ENCODE results near the gene GPC6.
"Not testable (repeated sequence)": the region's sequence is repeated elsewhere in the genome, so short reads cannot be mapped to it uniquely, and the experiment has no call there.

GPC6 gene

GRCh38 chr13:93226623-93227279, at the start of gene GPC6:
Gene GPC6, plus strand, starts transcription at chr13:93226807.
- DNase-seq: no peak

DNA sequence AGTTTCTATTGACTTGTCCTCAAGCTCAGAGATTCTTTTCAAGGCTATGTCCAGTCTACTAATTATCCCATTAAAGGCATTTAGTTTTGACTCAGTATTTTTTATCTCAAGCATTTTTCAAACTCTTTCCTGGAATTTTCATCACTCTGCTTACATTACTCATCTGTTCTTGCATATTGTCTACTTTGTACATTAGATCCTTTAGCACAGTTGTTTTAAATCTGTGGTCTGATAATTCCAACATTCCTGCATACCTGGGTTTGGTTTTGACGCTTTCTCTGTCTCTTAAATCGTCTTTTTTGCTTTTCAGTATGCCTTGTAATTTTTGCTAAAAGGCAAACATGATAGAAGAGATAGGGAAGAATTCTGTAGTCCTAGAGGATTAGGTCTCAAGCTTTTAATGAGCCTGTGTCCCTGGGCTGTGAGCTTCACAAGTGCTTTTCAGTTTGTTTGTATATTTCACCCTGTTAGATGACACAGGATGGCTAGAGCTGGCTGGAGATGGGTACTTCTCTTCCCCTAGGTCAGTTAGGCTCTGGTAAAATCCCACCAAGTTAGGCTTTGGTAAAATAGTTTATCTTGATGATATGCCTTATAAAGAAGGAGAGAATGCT, 46.1 kb upstream of the GPC6 start:
- DNase-seq: no peak

- no peak for DNase-seq
These were observed 44.2 kb upstream of the GPC6 start for GRCh38 chr13:93182406-93182805.

DNA sequence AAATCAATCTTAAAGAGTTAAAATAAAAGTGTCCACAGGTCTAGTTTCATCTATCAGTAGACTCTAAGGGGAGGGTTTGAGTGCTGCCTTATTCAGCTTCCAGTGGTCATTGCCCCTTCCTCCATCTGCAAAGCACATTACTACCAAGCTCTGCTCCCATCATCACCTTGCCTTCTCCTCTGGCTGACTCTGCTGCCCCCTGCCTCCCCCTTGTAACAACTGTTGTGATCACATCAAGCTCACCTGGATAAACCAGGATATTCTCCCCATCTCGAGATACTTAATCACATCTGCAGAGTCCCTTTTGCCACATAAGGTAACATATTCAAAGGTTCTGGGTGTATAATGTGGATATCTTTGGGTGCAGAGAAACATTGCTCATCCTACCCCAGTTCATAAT, 43.3 kb upstream of the GPC6 start:
- no peak for DNase-seq

- DNase-seq: no peak
These were observed 36.6 kb upstream of the GPC6 start for GRCh38 chr13:93190006-93190405.

- no peak for DNase-seq
These were observed 32.9 kb upstream of the GPC6 start for GRCh38 chr13:93193682-93194081.

GRCh38 chr13:93199856-93200255, 26.8 kb upstream of the GPC6 start:
- no peak for DNase-seq

DNA sequence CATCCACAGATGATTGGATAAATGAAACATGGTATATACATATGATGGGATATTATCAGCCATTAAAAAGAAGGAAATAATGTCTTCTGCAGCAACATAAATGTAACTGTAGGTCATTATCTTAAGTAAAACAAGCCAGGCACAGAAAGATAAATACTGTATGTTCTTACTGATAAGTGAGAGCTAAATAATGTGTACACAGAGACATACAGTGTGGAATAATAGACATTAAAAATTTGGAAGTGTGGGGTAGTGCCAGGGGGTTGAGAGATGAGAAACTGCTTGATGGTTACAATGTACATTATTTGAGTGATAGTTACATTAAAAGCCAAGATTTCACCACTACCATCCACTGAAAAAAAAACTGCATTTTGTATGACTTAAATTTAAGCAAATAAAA, 26.0 kb upstream of the GPC6 start:
- DNase-seq: no peak

DNA sequence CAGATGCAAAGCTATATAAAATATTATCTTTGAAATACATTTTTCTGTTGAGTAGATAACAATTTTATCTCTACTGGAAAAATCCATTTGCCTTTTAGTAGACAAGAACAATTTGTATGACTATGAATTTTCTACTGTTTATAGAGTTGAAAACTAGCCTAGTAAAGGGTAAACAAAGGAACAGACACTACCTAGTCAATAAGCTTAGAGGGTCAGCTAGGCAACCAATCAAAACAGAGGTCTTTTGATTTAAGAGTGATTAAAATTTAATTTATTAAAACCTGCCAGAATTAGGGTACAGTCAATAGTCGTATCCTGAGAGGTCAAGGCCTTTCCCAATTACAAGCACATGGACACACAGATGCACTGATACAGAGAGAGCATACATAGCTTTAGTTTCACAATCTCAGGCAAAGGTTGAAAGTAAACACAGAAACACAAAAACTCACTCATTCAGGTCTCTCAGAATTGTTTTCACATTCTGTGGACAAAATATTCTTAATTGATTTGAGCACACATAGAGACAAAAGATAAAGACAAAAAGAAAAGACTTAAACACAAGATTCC, 24.5 kb upstream of the GPC6 start:
- DNase-seq: no peak

DNA sequence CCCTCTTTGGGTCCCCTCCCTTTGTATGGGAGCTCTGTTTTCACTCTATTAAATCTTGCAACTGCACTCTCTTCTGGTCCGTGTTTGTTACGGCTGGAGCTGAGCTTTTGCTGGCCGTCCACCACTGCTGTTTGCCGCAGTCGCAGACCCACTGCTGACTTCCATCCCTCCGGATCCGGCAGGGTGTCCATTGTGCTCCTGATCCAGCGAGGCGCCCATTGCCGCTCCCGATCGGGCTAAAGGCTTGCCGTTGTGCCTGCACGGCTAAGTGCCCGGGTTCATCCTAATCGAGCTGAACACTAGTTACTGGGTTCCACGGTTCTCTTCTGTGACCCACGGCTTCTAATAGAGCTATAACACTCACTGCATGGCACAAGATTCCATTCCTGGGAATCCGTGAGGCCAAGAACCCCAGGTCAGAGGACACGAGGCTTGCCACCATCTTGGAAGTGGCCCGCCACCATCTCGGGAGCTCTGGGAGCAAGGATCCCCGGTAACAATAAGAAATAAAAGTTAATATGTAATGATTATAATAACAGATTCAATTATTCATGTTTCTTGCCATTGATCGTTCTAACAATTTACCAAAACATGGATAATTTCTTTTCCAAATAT, 19.7 kb upstream of the GPC6 start:
- DNase-seq: not testable (repeated sequence)

DNA sequence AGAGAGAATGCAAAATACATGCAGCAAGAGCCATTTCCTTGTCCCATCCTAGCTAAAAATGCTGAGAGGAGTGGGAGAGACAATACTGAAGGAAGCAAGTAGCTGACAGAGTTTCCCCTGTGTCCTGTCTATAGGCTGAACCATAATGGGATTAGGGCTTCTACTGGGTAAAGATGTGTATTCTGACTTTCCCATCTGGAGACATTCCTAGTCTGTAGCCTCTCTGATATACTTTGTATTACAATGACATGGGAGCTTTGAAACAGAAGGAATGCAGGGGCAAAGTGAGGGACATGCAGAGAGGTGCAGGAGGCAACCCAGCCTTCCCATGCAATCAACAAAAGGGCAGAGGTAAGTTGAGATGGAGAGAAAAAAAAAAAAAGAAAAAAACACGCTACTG, 10.5 kb upstream of the GPC6 start:
- no peak for DNase-seq

- DNase-seq: no peak
These were observed 8.8 kb upstream of the GPC6 start for GRCh38 chr13:93217721-93218261.

DNA sequence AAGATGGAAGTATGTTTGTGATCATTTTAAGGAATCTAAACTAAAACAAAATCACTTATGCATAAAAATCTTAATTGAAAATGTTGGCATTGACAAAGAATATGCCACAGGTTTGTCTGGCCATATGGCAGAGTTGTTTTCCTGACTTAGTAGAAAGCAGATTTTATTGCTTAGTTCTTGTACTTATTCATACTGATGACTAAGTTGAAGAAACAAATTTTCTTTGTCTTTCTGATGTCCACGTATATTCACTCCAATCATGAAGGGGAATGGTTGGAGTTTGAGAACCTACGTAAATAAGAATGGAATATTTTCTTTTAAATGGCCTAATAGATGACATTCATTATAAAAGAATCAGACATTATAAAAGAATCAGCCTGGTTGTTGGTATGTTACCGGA, 8.0 kb upstream of the GPC6 start:
- DNase-seq: no peak

GRCh38 chr13:93220073-93220472, 6.5 kb upstream of the GPC6 start:
- DNase-seq: no peak

- DNase-seq: no peak
These were observed 3.6 kb upstream of the GPC6 start for GRCh38 chr13:93222976-93223375.

- no peak for DNase-seq
These were observed 2.1 kb upstream of the GPC6 start for GRCh38 chr13:93224535-93224934.

DNA sequence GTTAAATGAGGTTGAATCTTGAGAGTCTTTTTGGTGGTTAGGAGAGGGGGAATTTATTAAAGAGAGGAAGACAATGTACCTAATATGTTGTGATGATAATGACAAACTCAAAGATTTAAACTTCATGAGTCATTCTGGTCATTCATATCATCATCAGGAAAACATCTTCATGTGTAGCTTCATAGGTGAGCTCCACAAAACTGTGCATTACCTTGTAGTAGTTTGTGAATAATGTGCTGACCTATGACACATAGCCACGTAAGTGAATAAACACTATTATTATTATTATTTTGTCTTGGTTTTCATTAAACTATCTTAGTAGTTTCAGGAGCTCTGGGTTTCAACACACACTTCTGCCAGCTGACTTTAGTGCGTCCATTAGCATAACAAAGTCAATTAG, 997 bp upstream of the GPC6 start:
- no peak for DNase-seq

DNA sequence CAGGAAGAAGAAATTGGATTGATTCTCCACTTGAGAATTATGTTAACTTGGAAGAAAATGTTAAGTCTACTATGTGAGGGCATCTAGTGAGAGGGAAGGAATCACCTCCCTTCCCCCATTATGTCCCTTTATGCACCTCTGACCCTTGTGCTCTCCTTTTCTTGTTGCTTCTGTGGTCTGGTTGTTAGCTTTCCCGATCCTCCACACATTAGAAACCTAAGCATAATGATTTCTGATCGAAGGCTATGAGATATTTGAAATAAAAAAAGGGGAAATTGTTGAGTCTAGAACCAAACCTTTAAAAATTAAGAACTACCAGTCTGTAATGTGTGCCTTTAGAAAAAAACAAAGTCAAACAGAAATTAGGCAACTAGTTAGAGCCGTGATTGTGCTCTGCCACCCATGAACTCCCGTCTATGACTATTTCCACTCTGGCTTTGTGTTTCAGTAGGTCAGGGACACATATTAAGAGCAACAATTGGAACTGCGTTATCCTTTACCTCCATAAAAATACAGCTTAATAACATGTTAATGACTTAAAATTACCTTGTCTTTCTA, 463 bp upstream of the GPC6 start:
- no peak for DNase-seq

DNA sequence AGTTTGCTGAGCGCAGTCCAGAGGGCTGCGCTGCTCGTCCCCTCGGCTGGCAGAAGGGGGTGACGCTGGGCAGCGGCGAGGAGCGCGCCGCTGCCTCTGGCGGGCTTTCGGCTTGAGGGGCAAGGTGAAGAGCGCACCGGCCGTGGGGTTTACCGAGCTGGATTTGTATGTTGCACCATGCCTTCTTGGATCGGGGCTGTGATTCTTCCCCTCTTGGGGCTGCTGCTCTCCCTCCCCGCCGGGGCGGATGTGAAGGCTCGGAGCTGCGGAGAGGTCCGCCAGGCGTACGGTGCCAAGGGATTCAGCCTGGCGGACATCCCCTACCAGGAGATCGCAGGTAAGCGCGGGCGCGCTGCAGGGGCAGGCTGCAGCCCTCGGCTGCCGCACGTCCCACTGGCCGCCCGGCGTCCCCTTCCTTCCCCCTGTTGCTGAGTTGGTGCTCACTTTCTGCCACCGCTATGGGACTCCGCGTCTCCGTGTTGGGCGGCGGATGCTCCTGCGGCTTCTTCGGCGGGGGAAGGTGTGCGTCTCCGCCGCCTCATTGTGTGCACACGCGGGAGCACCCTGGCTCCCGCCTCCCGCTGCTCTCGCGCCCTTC, 772 bp downstream of the GPC6 start:
- DNase-seq: no peak

GRCh38 chr13:93227878-93228642, 1.5 kb downstream of the GPC6 start:
- DNase-seq: no peak

- no peak for DNase-seq
These were observed 2.0 kb downstream of the GPC6 start for GRCh38 chr13:93228643-93228937.

- no peak for DNase-seq
These were observed 3.8 kb downstream of the GPC6 start for GRCh38 chr13:93230261-93230855.

All from CD4-positive, alpha-beta T cell treated with Interleukin-21 for 1 hour (primary cell).